Liver (tissue), 3 donors: ENCODE results near the gene OR1I1.

Experiments used
- CTCF ChIP-seq: fragments of 150-350 bp; IDR thresholded peaks from 2 replicates; pipeline ENCODE4 v1.5.1; 2017; ENCODE audit warnings: improper control_type of control experiment, low read depth, low read length; ENCODE audit not compliant: missing input control
- TF ChIP-seq, protein P1 (sequence below): IDR thresholded peaks from 2 replicates; pipeline ENCODE4 v1.6.1; 2016; ENCODE audit warnings: antibody characterized with exemption
- donor health status: healthy.
- donor health status: healthy.

DNA sequence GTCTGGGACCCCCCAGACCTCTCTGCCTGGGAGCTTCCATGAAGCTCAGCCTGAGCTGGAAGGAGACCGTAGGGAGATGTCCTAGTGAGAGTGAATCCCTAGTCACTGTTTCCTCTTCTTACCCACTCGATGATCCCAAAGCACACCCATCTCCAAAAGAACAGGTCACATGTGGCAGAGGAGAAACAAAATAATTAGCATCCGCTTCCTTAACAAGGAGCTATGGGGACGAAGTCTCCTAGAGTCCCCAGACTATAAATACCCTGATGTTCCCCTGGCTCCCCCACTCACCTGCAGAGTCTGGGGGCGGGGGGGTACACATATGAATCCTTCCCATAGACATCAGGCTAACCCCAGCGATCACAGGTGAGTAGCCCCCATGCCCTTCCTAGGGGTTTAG lies at the start of gene OR1I1:
- TF ChIP-seq CTCF: no peak
- TF ChIP-seq, protein P1, sequence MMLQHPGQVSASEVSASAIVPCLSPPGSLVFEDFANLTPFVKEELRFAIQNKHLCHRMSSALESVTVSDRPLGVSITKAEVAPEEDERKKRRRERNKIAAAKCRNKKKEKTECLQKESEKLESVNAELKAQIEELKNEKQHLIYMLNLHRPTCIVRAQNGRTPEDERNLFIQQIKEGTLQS: no peak
